ENCODE measurements around the gene BHLHA15.

Gene BHLHA15

DNA sequence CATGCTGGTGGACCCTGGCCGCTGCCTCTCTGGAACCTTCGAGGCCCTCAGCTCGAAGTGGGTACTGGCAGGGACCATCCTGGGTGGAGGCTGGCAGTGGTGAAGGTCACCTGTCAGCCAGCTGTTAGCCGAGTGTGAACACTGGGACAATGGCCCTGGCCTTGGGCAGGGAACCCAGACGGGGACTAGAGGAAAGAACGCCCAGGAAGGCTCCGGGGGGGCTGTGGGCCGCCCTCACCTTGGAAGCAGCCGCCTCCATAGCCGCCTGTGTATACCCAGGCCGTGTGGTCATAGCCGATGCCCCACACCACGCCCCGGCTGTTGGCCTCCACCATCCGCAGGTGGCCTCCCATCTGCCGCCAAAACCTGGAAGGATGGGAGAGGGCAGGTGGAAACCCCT lies 17.6 kb downstream of the BHLHA15 start:
- no peak for DNase-seq

DNA sequence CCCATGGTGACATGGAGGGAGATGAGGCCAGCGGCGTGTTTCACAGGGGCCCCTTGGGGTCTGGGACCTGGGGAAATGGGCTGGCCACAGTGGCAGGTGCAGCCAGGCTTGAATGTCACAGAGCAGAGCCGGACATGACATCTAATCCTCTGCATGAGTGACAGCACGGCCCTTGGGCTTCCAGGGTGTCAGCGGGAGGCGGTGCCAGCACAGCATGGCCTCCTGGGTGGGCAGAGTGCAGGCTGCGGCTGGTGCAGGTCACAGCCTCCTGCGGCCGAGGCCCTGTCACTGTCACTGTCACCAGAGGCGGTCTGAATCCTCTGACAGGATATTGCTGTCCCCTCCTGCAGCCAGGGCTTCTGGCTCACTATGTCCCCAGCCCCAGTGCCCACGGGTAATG lies 18.2 kb downstream of the BHLHA15 start:
- DNase-seq, result no peak

DNA sequence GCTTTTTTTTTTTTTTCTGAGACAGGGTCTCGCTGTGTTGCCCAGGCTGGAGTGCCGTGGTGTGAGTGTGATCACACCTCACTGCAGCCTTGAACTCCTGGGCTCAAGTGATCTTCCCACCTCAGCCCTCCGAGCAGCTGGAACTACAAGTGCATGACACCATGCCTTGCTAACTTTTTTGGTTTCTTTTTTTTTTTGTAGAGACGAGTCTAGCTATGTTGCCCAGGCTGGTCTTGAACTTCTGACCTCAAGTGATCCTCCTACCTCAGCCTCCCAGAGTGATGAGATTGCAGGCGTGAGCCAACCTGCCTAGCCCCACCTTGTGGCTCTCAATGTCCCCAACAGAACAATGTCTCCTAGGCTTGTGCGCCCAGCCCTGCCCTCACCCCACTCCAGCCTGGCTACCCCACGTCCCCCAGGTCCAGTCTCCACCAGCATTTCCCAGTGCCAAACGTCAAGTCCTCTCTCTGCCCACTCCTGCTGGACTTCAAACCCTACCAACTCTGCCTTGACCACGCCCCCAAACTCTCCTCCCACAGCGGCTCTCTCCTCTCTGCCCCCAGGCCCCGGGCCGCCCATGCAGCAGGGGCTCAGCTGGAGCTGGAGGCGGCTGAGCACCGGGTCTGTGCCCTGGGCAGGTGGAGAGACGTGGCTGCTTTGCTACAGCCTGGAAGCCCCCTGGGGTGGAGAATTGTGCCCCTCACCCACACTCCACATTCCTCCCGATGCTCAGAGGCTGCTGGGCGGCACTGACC lies 18.9 kb downstream of the BHLHA15 start:
- no peak for DNase-seq

DNA sequence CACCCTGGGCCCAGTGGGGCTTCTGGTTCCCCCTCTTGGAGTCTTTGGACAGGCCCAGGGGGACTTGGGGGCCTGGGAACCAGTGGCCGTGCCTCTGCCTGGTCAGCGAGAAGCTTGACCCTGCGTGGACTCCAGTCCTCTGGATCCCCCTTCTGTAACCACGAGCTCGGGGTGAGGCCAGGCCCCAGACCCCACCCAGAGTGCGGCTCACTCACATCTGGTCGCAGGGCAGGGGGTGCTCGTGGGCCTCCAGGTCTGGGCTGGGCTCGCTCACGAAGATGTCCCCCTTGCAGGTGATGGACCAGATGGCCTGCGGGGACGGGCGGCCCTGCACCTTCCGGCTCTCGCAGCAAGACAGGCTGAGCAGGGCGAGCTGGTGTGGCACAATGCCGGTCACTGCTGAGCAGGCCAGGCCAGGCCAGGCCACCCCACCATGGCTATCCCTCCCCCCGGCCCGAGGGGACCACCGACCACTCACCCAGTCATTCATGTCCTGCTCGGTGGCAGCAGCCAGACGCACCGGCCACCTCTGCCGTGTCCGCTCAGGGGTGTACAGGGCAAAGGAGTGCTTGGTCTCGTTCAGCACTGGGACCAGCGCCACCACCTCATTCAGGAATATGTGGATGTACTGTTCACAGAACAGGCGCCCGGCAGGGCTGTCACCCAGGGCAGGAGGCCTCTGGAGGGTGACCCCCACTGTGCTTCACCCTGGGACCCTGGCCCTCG lies 19.7 kb downstream of the BHLHA15 start:
- no peak for DNase-seq

DNA sequence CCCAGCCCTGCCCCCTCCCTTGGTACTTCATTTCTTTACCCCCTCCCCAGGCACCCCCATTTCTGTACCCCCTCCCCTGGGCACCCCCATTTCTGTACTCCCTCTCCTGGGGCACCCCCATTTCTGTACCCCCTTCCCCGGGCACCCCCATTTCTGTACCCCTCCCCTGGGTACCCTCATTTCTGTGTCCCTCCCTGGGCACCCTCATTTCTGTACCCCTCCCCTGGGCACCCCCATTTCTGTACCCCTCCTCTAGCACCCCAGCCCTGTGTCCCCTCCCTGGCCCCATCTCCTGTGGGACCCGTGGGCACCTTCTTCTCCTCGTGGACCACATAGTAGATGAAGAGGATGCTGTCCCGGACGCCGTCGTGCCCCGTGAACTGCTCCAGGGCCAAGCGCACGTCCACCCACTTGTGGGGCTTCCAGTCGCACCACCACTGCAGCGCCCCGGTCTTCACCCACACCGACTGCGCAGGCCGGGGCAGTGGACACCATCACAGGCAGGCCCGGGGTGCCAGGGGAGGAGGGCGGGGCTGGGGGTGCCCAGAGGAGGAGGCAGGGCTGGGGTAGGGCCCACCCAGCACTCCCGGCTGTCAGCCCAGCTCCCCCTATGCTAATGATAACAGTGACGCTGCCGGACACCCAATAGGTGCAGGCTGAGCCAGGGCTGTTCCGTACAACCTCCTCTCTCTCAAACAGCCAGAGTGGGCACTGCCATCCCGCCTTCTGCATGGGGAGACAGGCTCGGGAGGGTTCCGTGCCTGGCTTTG lies 20.4 kb downstream of the BHLHA15 start:
- no peak for DNase-seq

DNA sequence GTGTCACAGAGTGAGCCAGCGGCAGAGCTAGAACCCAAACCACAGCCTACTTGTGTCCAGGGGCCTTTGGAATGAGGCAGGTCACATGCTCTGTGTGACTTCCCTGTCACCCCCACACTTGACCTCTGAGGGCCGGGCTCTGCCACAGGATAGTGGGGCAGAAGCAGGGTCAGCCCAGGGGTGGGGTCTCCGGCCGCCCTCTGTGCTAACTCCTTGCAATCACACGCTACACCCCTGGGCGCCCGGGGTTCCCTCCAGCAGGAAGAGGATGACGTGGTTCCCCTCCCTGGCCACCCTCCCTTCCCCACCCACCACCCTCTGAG lies 21.0 kb downstream of the BHLHA15 start:
- DNase-seq, result no peak

DNA sequence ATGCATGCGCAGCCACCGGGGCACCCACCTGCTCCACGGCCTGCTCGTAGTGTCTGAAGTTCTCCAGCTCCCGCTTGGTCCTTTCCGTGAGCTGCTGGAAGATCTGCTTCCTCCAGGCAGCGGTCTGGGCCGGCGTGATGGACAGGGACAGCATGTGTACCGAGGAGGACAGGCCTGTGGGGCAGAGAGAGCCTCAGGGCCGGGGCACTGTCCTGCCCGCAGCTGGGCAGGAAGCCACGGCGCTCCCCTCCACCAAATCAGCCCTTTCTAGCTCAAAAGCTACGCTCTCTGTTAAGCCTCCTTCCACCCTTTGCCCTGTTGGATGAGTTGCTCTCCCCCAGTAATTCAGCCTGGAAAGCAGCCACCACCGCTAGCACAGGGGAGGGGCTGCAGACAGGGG lies 21.6 kb downstream of the BHLHA15 start:
- no peak for DNase-seq

DNA sequence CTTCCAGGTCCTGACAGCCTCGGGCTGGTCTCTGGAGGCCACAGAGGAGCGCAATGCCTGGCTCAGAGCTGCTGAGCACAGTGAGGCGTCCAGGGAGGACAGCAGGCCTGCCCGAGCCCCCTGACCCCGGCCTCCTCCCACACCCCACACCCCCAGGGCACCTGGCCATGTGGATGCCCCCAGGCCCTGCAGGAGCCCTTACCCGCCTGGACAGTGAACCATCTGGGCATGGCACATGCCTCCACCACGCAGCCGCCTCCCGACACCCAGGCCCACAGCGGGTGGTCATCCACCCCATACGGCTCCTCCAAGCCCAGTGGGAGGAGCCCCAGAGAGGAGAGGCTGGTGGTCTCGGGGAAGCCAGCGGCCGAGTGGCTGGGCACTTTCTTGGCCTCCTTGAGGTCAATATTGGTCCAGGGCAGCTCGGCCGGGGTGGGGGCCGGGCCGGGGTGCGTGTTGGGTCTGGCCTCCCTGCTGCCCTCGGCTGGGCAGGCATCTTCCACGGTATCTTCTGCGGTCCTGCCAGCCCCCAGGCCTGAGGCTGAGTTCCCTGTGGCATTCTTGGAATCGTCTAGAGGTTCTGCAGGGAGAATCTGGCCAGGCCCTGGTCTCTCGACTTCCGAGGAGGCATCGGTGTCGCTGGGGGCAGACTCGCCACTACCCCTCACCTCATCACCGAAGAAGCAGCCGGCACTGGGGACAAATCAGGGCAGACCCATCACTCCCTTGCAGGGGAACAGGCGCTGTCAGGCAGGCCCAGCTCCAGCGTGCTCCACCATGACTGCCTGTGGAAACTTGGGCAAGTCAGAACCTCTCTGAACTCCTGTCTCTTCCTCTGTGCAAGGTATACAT lies 22.2 kb downstream of the BHLHA15 start:
- no peak for DNase-seq

DNA sequence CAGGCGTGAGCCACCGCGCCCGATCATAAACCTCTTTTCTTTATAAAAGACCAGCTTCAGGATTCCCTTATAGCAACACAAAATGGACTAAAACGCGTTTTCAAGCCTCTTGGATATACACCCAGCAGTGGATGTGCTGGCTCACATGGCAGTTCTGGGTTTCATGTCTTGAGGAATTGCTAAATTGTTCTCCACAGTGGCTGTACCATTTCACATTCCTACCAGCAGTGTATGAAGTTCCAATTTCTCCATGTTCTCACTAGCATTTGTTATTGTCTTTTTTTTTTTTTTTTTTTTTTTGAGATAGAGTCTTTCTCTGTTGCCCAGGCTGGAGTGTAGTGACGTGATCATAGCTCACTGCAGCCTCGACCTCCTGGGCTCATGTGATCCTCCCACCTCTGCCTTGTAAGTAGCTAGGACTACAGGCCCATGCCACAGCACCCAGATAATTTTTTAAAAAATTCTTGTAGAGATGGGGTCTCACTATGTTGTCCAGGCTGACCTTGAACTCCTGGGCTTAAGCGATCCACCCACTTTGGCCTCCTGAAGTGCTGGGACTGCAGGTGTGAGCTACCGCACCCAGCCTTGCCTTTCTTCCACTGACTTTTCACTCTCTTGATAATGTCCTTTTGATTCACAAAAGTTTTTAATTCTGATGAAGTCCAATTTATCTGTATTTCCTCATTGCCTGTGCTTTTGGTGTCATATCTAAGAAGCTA lies 23.3 kb downstream of the BHLHA15 start:
- no peak for DNase-seq

DNA sequence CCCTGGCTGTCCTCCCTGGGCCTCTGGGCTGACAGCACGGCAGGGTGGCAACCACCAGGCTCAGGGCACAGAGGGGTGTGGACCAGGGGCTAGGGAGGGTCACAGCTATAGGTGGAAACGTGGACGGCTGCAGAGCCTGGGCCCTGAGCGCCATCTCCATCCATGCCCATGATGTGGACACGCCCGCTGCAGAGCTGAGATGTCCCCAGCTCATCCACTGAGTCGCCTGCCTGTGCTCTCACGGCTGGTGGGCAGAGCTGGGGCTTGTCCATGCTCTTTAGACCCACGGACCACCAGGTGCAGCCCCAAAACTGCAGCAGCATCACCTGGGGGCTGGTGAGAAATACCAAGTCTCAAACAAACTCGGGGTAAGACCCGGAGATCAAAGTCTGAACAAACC lies 24.7 kb downstream of the BHLHA15 start:
- DNase-seq, result no peak

DNA sequence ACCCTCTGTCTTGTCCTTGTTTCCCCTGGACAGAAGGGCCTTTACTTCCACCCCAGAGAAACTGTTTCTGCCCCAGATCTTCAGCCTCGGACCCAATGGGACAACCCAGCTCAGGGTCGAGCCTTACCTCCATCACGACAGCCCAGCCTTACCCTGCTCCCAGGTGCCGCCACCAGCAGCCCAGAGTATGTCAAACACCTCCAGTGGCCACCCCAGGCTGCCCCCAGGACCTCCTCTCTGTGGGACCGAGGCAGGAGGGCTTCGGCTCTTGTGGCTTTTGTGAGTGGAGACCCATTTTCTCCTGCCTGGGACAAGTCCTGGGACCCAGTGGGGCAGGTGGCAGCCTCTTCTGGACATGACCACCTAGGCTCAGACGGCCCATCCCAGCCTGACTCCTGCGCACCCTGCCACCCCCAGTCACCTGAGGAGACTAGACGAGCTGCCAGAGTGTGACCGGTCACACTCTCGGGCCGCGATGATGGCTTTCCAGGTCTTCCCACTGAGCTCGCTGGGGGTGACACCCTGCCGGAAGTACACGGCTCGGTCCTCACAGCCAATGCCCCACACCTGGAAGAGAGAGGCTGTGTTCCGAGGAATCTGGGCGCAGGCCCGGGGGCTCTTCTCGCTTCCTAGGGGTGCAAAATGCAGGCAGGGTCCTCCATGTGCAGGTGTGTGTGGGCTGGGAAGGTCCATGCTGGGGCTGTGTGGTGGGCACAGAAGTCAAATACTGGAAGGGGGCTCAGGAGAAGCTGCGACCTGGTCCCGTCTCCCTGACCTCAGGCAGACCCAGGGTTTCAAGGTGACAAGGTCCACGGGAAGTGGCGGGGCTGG lies 25.3 kb downstream of the BHLHA15 start:
- no peak for DNase-seq

DNA sequence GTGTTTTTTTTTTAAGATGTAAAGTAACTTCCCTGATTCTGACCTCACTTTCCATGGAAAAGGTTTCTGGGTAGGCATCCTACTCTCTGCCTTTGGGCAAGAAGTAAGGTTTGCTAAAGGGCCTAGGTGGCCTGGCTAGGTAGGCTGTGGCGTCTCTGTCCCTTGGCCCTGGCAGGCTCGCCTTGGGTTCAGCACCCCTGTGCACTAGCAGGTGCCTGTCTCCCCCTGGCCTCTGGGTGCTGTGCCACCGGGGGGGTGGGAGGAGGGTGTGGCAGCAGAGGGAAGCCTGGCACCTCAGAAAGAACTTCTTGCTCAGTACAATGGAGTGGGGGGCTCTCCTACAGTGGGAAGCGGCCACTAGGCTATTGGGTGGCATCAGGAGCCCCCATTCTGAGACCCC lies 26.8 kb downstream of the BHLHA15 start:
- no peak for DNase-seq

DNA sequence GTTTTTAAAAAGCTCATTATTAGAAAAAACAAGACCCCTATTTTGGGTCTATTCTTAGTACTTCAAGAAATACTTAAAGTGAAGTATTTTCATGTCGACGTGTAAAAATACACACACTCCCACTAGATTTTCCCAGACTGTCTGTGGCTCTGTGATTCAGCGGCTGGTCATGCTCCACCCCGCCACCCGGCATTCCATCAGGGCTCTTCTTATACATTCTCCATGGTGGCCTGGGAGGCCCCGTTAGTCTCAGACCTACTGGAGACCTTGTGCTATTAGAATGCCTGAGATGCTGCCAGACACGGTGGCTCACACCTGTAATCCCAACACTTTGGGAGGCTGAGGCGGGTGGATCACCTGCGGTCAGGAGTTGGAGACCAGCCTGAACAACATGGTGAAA lies 27.7 kb downstream of the BHLHA15 start:
- no peak for DNase-seq

DNA sequence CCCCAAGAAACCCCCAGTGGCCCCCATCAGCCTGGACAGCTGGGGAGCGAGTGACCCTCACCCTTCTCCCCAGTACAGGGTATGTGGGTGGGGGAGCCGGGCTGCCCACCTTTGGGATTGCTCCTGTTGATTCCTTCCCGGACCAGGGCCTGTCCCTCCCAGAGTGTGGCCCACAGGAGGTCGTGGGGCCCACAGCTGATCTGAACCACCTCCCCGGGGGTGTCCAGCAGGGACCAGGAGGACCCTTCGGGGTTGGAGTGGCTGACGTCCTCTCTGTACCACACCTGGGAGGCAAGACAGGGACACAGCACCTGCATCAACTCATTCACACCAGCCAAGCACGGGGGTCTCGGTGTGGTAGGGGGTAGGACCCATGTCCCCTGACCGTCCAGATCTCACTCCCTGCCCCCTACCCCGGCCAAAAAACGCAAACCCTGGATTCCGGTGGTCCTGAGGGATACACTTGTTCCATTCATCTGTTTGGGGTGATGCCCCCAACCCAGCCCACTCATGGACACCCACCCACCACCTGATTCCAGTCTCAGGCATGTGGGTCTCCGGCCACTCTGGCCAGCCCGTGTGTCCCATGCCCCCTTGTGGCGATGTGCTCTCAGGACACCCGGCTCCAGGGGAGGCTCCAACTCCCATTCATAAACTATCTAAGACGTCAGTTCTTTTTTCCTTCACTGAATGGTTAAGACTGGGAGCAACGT lies 29.9 kb downstream of the BHLHA15 start:
- DNase-seq, result peak; percentile 9

DNA sequence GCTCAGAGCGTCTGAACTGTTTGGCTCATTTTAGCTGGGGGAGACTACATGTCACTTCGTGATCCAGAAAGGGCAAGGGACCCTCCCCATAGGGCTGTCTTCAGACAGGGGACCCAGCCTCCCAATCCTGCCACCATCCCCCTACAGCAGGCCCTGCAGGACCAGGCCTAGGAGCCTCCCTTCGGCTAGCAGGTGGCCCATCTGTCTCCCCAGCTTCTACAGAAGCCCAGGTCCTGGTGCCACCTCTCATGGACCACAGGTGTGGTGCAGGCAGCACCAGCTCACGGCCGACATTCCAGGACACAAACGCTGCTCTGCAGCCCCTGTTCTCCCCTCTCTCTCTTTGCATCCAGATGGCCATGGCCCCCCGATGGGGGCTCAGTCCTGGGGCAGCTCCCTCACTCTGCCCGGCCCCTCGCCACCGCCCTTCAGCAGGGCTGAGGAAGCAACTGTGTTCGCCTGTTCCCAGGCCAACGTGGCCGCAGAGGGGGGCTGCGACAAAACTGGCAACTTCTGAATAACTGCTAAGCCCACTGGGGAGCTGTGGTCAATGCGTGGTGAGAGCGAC lies 30.5 kb downstream of the BHLHA15 start:
- no peak for DNase-seq

DNA sequence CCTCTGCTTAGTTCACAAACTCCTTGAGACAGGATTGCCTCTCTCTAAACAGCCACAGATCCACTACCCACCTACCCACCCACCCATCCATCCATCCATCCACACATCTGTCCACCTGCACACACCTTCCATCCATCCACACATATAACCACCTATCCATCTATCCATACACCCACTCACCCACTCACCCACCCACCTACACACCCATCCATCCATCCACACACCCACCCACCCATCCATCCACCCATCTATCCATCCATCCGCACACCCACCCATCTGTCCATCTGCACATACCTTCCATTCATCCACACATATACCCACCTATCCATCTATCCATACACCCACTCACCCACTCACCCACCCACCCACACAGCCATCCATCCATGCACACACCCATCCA lies 31.1 kb downstream of the BHLHA15 start:
- no peak for DNase-seq

DNA sequence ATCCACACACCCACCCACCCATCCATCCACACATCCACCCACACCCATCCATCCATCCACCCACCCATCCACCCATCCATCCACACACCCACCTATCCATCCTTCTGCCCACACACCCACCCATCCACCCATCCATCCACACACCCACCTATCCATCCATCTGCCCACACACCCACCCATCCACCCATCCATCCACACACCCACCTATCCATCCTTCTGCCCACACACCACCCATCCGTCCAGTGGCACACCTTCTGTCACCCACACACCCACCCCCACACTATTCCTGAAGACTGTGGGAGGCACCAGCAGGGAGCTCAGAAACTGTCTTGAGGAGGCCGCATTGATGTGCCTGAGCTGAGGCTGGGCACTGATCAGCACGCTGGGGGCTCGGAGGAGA lies 31.7 kb downstream of the BHLHA15 start:
- no peak for DNase-seq

DNA sequence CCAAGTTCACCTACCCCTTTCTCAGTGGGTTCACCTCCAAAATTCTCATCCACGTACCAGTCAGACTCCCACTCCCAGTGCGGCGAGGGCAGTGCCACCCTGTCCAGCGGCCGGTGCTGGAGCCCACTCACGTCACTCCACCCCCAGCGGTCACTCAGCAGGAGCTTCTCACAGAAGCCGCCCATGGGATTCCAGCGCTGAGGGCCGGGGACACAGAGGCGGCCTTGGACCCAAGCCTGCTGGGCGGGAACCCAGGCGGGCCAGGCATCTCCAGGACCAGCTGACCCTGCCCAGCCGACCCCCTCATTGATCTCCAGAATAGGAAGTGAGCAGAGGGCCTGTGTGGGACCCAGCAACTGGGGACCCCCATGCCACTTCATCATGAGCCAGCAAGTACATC lies 33.6 kb downstream of the BHLHA15 start:
- DNase-seq, result no peak

DNA sequence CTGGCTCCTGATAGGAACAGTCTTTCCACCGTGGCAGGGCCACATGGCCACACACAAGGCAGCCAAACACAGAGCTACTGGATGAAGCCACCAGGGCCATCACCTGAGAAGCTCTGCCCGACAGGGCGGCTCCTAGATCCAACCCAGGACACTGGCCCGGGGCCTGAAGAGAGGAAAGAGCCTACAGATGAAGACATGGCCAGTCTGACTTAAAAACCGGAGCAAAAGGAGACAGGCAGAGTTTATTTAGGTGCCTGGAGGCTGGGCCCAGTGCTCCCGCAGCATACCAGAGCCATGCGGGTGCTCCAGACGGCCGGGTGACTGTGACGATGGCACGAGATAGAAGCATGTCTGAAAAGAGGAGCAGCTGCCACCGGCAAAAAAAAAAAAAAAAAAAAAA lies 36.9 kb downstream of the BHLHA15 start:
- no peak for DNase-seq

DNA sequence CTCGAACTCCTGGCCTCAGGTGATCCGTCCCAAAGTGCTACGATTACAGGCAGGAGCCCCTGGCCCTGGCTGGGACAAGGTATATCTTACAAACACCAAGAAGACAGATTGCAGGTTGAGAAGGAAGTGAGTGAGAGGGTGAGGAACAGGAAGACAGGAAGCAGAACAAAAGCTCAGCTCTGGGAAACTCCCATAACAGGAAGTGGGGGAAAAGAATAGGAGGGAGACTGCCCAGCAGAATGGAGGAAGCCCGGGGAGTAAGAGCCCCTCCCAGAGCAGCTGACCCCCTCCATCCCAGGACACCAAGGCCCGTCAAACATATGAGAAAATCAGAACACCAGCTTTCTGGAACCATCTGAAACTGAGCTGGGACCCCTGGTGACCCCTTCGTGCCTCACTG lies 37.9 kb downstream of the BHLHA15 start:
- no peak for DNase-seq

DNA sequence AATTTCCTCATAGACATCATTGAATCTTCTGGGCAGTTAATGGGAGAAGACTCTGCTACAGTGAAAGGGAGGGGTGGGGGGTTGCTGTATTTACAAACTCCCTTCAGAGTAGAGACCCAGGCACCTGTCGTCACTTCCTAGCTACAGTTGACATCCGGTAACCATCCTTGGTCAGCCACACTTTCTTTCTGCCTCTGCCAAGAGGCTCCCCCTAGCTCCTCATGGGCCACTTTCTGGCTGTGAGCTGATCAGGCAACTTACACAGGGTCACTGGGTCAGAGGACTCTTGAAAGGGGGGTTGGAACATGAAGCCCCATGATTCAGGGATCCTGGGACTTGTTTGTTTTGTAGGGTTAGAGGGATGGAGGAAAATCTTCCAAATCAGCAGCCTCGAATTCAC lies 39.5 kb downstream of the BHLHA15 start:
- DNase-seq, result peak; percentile 74

Measured in CD4-positive, alpha-beta T cell treated with Interleukin-21 for 1 hour (primary cell).